Measurements from ENCODE around the gene MLLT1.

Gene MLLT1

GRCh38 chr19:6238643-6239281 is 41.0 kb downstream of the MLLT1 start:
- H3K4me3 ChIP-seq (ENCODE audit: control insufficient read depth, low read depth, low read length), result no peak overlapping the region
- TF ChIP-seq, protein P1, sequence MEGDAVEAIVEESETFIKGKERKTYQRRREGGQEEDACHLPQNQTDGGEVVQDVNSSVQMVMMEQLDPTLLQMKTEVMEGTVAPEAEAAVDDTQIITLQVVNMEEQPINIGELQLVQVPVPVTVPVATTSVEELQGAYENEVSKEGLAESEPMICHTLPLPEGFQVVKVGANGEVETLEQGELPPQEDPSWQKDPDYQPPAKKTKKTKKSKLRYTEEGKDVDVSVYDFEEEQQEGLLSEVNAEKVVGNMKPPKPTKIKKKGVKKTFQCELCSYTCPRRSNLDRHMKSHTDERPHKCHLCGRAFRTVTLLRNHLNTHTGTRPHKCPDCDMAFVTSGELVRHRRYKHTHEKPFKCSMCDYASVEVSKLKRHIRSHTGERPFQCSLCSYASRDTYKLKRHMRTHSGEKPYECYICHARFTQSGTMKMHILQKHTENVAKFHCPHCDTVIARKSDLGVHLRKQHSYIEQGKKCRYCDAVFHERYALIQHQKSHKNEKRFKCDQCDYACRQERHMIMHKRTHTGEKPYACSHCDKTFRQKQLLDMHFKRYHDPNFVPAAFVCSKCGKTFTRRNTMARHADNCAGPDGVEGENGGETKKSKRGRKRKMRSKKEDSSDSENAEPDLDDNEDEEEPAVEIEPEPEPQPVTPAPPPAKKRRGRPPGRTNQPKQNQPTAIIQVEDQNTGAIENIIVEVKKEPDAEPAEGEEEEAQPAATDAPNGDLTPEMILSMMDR (IDR thresholded peaks at IDR 0.05; ENCODE audit: control insufficient read depth, insufficient read depth, low read depth, low read length, missing control alignments), result no peak
- DNase-seq (ENCODE audit: low read depth), result no peak

GRCh38 chr19:6238256-6238642 is 41.5 kb downstream of the MLLT1 start:
- H3K4me3 ChIP-seq (ENCODE audit: control insufficient read depth, low read depth, low read length), result no peak overlapping the region
- DNase-seq (ENCODE audit: low read depth), result no peak
- TF ChIP-seq, protein P1 (IDR thresholded peaks at IDR 0.05; ENCODE audit: control insufficient read depth, insufficient read depth, low read depth, low read length, missing control alignments), result no peak

- DNase-seq (ENCODE audit: low read depth), result no peak
- no peak overlapping the region for H3K4me3 ChIP-seq (ENCODE audit: control insufficient read depth, low read depth, low read length)
- TF ChIP-seq, protein P1 (IDR thresholded peaks at IDR 0.05; ENCODE audit: control insufficient read depth, insufficient read depth, low read depth, low read length, missing control alignments), result no peak
These were observed 43.2 kb downstream of the MLLT1 start for GRCh38 chr19:6236310-6237291.

- TF ChIP-seq, protein P1 (IDR thresholded peaks at IDR 0.05; ENCODE audit: control insufficient read depth, insufficient read depth, low read depth, low read length, missing control alignments), result no peak
- no peak for DNase-seq (ENCODE audit: low read depth)
- no peak overlapping the region for H3K4me3 ChIP-seq (ENCODE audit: control insufficient read depth, low read depth, low read length)
These were observed 44.5 kb downstream of the MLLT1 start for GRCh38 chr19:6235031-6235951.

GRCh38 chr19:6234527-6234926 is 45.2 kb downstream of the MLLT1 start:
- DNase-seq (ENCODE audit: low read depth), result no peak
- no peak overlapping the region for H3K4me3 ChIP-seq (ENCODE audit: control insufficient read depth, low read depth, low read length)
- TF ChIP-seq, protein P1 (IDR thresholded peaks at IDR 0.05; ENCODE audit: control insufficient read depth, insufficient read depth, low read depth, low read length, missing control alignments), result no peak
